CD4-positive, alpha-beta T cell (primary cell): ENCODE measurements around the gene PPP1R9A. TPM values are rescaled to one million over a fixed set of nuclear protein-coding genes. Genes with fewer than 3 reads are reported as not detected.

Source experiments
- ATAC-seq: fragments of 200-7000 bp; cut with Tn5 transposase; one replicate; pipeline ENCODE4 v1.10.0; 2022; ENCODE audit warnings: mild to moderate bottlenecking; ENCODE audit not compliant: poor library complexity
- CTCF ChIA-PET: fragments of 350-600 bp; sonication (Branson Sonifier 250); formaldehyde crosslinking; loops from one replicate; lab custom pipeline; 2021; ENCODE audit warnings: antibody characterized with exemption, inconsistent platforms; lab: Charles Lee
- POLR2A ChIA-PET: fragments of 350-600 bp; sonication (Branson Sonifier 250); formaldehyde crosslinking; loops from one replicate; lab custom pipeline; 2021; ENCODE audit warnings: antibody characterized with exemption, inconsistent platforms; lab: Charles Lee
- DNase-seq, 14 experiments: peaks; one replicate each; pipeline ENCODE4 v3.0.0-alpha.2; 2013 to 2020; ENCODE audit warnings: mixed read lengths in 2 of 14
- H3K27ac ChIP-seq, 2 donors: one replicate each; pipeline versions ENCODE4 v1.5.1 to v1.7.0; 2013; ENCODE audit warnings: low read length in 2 of 2, low read depth in 1 of 2, mild to moderate bottlenecking in 1 of 2
- H3K27me3 ChIP-seq, 2 experiments: 1 replicate in 1 of 2; 2 replicates in 1 of 2; pipeline versions ENCODE4 v1.6.1 to v1.7.0; 2013; ENCODE audit warnings: low read length in 2 of 2, control low read depth in 1 of 2, mild to moderate bottlenecking in 1 of 2, moderate library complexity in 1 of 2; ENCODE audit not compliant: insufficient read depth in 2 of 2, control insufficient read depth in 1 of 2
- H3K36me3 ChIP-seq: one replicate; pipeline ENCODE4 v1.6.1; 2013; ENCODE audit warnings: low read length, control low read depth; ENCODE audit not compliant: insufficient read depth
- H3K4me1 ChIP-seq: one replicate; pipeline ENCODE4 v1.6.1; 2013; ENCODE audit warnings: low read length, control low read depth; ENCODE audit not compliant: insufficient read depth
- H3K4me3 ChIP-seq: one replicate; pipeline ENCODE4 v1.5.1; 2013; ENCODE audit warnings: mild to moderate bottlenecking, low read length, moderate library complexity
- H3K9me3 ChIP-seq, 2 experiments: 1 replicate in 1 of 2; 2 replicates in 1 of 2; pipeline versions ENCODE4 v1.6.1 to v1.7.0; 2013; ENCODE audit warnings: low read length in 2 of 2, mild to moderate bottlenecking in 2 of 2, control low read depth in 1 of 2, moderate library complexity in 1 of 2; ENCODE audit not compliant: control insufficient read depth in 1 of 2, insufficient read depth in 1 of 2
- H3K27ac Mint-ChIP-seq: one replicate; pipeline ENCODE4 v1.8.0; 2020; ENCODE audit warnings: mixed read lengths
- H3K27me3 Mint-ChIP-seq: one replicate; pipeline ENCODE4 v1.8.0; 2021; ENCODE audit warnings: mixed read lengths
- H3K36me3 Mint-ChIP-seq: one replicate; pipeline ENCODE4 v1.8.0; 2021; ENCODE audit warnings: low read depth, mixed read lengths
- H3K4me1 Mint-ChIP-seq: one replicate; pipeline ENCODE4 v1.8.0; 2021; ENCODE audit warnings: low read depth, mixed read lengths
- H3K4me3 Mint-ChIP-seq: one replicate; pipeline ENCODE4 v1.8.0; 2020; ENCODE audit warnings: mild to moderate bottlenecking, mixed read lengths
- H3K9me3 Mint-ChIP-seq: one replicate; pipeline ENCODE4 v1.8.0; 2020; ENCODE audit warnings: mixed read lengths
- CTCF ChIP-seq: fragments of 200-600 bp; IDR thresholded peaks from one replicate; pipeline ENCODE4 v1.8.0; 2022; ENCODE audit warnings: antibody characterized with exemption, mild to moderate bottlenecking
- intact Hi-C, 2 experiments: fragments of 100-400 bp; cut with DNase I in 1 of 2; cut with micrococcal nuclease in 1 of 2; formaldehyde crosslinking; loops; one replicate each; pipeline versions ENCODE4 v1.15.1 to v1.9.0; 2023 to 2025; cut with DNase I, micrococcal nuclease
- total RNA-seq, 174 experiments: library from RNA in 2 of 174; stranded (reverse) in 2 of 174; gene quantifications; one replicate each; pipeline ENCODE4 v1.2.3 and lab custom pipeline; 2021 to 2026

PPP1R9A gene
- total RNA-seq, 2 experiments from 2014 or later, result not detected

- ATAC-seq (no peak), DNase-seq (no peak)
- Histone ChIP-seq H3K4me3 (no peak overlapping the region), H3K4me1 (no peaks in the 10 kb centered on the region), H3K9me3 (no peaks in the 10 kb centered on the region), H3K27me3 (no peaks in the 10 kb centered on the region), H3K27ac (no peak overlapping the region), H3K36me3 (no peaks in the 10 kb centered on the region)
- CTCF ChIA-PET, result no interaction called here
- H3K36me3 Mint-ChIP-seq, result no peaks in the 10 kb centered on the region
- H3K27ac Mint-ChIP-seq, result no peak overlapping the region
- intact Hi-C loops, result no loop called here
- H3K4me3 Mint-ChIP-seq, result no peak overlapping the region
- H3K27me3 Mint-ChIP-seq, result peaks cover 5% of the 10 kb centered on the region
- H3K9me3 Mint-ChIP-seq, result no peaks in the 10 kb centered on the region
- POLR2A ChIA-PET, result no interaction called here
- no peaks in the 10 kb centered on the region for H3K4me1 Mint-ChIP-seq
- TF ChIP-seq CTCF, result no peak
Measured at GRCh38 chr7:95205665-95206225, 298.4 kb downstream of the PPP1R9A start.

DNA sequence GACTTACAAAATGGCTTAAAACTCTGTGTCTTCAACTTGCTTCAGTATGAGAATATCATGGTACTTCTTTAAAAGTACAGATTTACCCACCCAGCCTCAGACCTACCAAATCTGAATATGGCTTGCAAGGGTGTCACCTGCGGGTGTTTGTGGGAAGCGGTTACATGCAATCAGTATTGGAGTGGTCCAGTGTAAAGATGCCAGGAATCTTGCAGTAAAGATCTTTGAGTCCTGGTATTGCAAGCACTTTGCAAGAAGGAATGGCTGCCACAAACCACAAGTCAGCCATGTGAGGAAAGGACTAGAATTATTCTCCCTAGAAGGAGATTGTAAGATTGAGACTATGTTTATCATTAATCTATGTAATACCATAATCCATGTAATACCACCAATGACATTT lies 301.9 kb downstream of the PPP1R9A start:
- CTCF ChIA-PET, result no interaction called here
- H3K4me1 Mint-ChIP-seq, result no peaks in the 10 kb centered on the region

DNA sequence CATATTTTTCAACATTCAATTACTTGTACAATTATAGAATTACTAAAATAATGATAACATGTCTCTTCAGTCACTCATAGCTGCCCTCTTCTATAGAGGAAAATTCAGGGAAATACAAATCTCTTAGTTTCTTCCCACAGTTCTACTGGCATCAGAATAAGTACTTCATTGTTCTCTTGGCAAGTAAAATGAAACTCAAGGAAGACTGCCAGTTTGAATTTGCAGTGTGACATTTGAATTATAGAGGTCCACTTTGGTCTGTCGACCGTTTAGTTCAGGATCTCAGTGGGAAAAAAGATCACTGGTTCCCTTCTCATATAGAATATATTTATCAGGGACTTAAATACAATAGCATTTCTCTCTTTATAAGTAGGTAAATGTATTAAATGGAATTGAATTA lies 302.4 kb downstream of the PPP1R9A start:
- DNase-seq (no peak), ATAC-seq (no peak)
- Mint-ChIP-seq H3K4me3 (no peak overlapping the region), H3K4me1 (no peaks in the 10 kb centered on the region), H3K36me3 (no peaks in the 10 kb centered on the region), H3K27me3 (peaks cover 5% of the 10 kb centered on the region), H3K27ac (no peak overlapping the region), H3K9me3 (no peaks in the 10 kb centered on the region)
- Histone ChIP-seq H3K4me1 (no peaks in the 10 kb centered on the region), H3K36me3 (no peaks in the 10 kb centered on the region), H3K4me3 (no peak overlapping the region), H3K27me3 (no peaks in the 10 kb centered on the region), H3K27ac (no peak overlapping the region), H3K9me3 (no peaks in the 10 kb centered on the region)
- ChIA-PET POLR2A (no interaction called here), CTCF (no interaction called here)
- no peak for TF ChIP-seq CTCF
- intact Hi-C loops, result no loop called here

More for the DNA sequence above, 301.9 kb downstream of the PPP1R9A start:
- no peaks in the 10 kb centered on the region for H3K36me3 ChIP-seq
- intact Hi-C loops, result no loop called here
- POLR2A ChIA-PET, result no interaction called here
- Mint-ChIP-seq H3K9me3 (no peaks in the 10 kb centered on the region), H3K4me3 (no peak overlapping the region), H3K27ac (no peak overlapping the region), H3K36me3 (no peaks in the 10 kb centered on the region), H3K27me3 (peaks cover 5% of the 10 kb centered on the region)
- ATAC-seq (no peak), DNase-seq (no peak)
- no peaks in the 10 kb centered on the region for H3K4me1 ChIP-seq
- TF ChIP-seq CTCF, result no peak
- no peaks in the 10 kb centered on the region for H3K27me3 ChIP-seq
- H3K9me3 ChIP-seq, result no peaks in the 10 kb centered on the region
- H3K4me3 ChIP-seq, result no peak overlapping the region
- no peak overlapping the region for H3K27ac ChIP-seq
